Esophagus muscularis mucosa (tissue), 3 donors: ENCODE results near the gene TTN.

ENCODE experiments used
- POLR2A ChIP-seq: fragments of 450-650 bp; IDR thresholded peaks from one replicate; pipeline ENCODE4 v1.6.1; 2017; ENCODE audit warnings: antibody characterized with exemption, moderate library complexity, mild to moderate bottlenecking, low read depth
- POLR2AphosphoS5 ChIP-seq, 2 donors: sonication (generic); formaldehyde crosslinking; IDR thresholded peaks; one replicate each; pipeline ENCODE4 v1.6.1; 2017; ENCODE audit warnings: antibody characterized with exemption in 2 of 2
- TF ChIP-seq, protein P1 (sequence below), 3 experiments: fragments of 200-600 bp in 2 of 3; fragments of 450-650 bp in 1 of 3; sonication (generic) in 2 of 3; IDR thresholded peaks; one replicate each; pipeline ENCODE4 v1.5.1; 2017 to 2019; ENCODE audit warnings: antibody characterized with exemption in 3 of 3, mild to moderate bottlenecking in 2 of 3, moderate library complexity in 1 of 3

DNA sequence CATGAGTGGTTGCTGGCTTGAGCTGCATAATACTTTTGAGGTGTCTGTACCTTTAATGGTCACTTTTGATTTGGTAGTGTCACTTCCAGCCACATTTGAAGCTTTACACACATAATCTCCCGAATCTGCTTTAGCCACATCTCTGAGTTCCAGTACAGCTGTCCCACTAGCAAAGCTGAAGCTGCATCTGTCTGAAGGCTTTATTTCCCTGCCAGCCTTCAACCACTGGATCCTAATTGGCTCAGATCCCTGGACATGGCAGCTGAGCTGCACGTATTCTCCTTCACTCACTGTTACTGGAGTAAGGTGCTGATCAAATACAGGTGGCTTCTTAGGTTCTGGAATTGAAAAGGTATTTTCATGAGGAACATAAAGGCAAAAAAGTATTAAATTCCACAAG is 99.7 kb downstream of the TTN start:
- TF ChIP-seq, protein P1, sequence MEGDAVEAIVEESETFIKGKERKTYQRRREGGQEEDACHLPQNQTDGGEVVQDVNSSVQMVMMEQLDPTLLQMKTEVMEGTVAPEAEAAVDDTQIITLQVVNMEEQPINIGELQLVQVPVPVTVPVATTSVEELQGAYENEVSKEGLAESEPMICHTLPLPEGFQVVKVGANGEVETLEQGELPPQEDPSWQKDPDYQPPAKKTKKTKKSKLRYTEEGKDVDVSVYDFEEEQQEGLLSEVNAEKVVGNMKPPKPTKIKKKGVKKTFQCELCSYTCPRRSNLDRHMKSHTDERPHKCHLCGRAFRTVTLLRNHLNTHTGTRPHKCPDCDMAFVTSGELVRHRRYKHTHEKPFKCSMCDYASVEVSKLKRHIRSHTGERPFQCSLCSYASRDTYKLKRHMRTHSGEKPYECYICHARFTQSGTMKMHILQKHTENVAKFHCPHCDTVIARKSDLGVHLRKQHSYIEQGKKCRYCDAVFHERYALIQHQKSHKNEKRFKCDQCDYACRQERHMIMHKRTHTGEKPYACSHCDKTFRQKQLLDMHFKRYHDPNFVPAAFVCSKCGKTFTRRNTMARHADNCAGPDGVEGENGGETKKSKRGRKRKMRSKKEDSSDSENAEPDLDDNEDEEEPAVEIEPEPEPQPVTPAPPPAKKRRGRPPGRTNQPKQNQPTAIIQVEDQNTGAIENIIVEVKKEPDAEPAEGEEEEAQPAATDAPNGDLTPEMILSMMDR (IDR thresholded peaks at IDR 0.05), result no peak
- no peak for TF ChIP-seq POLR2A
- TF ChIP-seq POLR2AphosphoS5 (IDR thresholded peaks at IDR 0.05), result no peak
